Measurements from ENCODE around the gene XRCC1. TPM values are rescaled to one million over a fixed set of nuclear protein-coding genes. Genes with fewer than 3 reads are reported as not detected.

The XRCC1 gene
- polyA plus RNA-seq, 1 of the 3 experiments (the other 2 are of a cell fraction) = 30.3 TPM

DNA sequence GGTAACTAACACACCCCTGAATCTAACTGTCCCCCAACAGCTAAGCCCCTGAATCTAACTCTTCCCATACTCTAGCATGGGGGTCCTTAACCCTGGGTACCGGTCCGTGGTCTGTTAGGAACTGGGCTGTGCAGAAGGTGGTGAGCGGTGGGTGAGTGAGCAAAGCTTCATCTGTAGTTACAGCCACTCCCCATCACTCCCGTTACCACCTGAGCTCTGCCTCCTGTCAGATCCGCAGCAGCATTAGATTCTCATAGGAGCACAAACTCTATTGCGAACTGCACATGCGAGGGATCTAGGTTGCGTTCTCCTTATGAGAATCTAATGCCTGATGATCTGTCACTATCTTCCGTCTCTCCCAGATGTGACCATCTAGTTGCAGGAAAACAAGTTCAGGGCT lies 64.6 kb downstream of the XRCC1 start:
- CTCF ChIA-PET = interaction anchor here (0.6 to 2.6 kb wide), 3 partner anchors 9 to 78 kb away, joined by 3 to 22 read pairs (median 3); no protein-coding TSS in a partner anchor
- no peak for DNase-seq
- H3K9me2 ChIP-seq = no peaks in the 10 kb centered on the region
- H3K4me2 ChIP-seq = no peak overlapping the region
- H3K36me3 ChIP-seq (replicated peaks in 1 of 2; ENCODE audit: control insufficient read depth in 1 of 2, insufficient read depth in 2 of 2, low read length in 1 of 2) = peaks cover 10 to 11% of the 10 kb centered on the region in 2 experiments
- 97% methylated on average over 9 of the region's 9 CpGs for WGBS (ENCODE audit: low lambda C conversion rate)
- H2AFZ ChIP-seq (ENCODE audit: low read depth) = no peak overlapping the region
- no peaks in the 10 kb centered on the region for H3K27me3 ChIP-seq (ENCODE audit: insufficient read depth)
- POLR2A ChIA-PET = interaction anchor here (0.5 to 0.7 kb wide), 2 partner anchors 67 to 71 kb away, joined by 3 read pairs; no protein-coding TSS in a partner anchor
- H3F3A ChIP-seq (replicated peaks; ENCODE audit: insufficient read depth) = peaks cover 9% of the 10 kb centered on the region
- no peaks in the 10 kb centered on the region for H3K79me2 ChIP-seq (ENCODE audit: insufficient read depth)
- no peak overlapping the region for H3K27ac ChIP-seq (ENCODE audit: low read depth in 2 of 2, low read length in 1 of 2)
- no peak overlapping the region for H3K9ac ChIP-seq
- no peaks in the 10 kb centered on the region for H4K20me1 ChIP-seq (ENCODE audit: insufficient read depth)
- TF ChIP-seq RXRA (IDR thresholded peaks at IDR 0.05; ENCODE audit: borderline replicate concordance, low read depth) (no peak), MEF2A (IDR thresholded peaks at IDR 0.05; ENCODE audit: borderline replicate concordance, low read depth) (no peak), FOSL2 (IDR thresholded peaks at IDR 0.05; ENCODE audit: borderline replicate concordance, low read depth) (no peak), SIN3A (IDR thresholded peaks at IDR 0.05; ENCODE audit: borderline replicate concordance, low read depth, low read length) (no peak), JUND (IDR thresholded peaks at IDR 0.05) (no peak)
- no peak overlapping the region for H3K4me3 ChIP-seq (ENCODE audit: low read depth in 2 of 2, low read length in 1 of 2)
- H3K9me3 ChIP-seq = no peaks in the 10 kb centered on the region
- no peaks in the 10 kb centered on the region for H3K4me1 ChIP-seq (ENCODE audit: control insufficient read depth in 1 of 2, insufficient read depth in 2 of 2, low read depth in 1 of 2, low read length in 1 of 2)

DNA sequence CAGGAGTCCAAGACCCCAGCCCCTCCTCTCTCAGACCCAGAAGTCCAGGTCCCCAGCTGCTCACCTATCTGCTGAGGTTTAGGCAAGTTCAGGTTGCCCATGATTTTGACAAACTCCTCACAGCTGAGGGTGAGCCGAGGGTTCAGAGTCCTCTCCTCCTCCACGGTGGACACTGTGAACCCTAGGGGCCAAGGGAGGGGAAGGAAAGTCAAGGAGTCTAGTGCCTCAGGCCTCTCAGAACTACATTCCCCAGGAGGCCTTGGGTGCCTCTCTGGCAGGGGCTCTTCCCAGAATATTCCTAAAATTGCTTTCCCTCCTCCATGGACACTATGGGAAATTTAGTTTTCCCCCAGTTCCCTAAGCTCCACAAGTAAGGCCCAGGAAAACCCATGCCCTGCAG lies 67.4 kb downstream of the XRCC1 start:
- H2AFZ ChIP-seq (ENCODE audit: low read depth) = no peak overlapping the region
- TF ChIP-seq EP300 (IDR thresholded peaks at IDR 0.05; ENCODE audit: borderline replicate concordance in 1 of 2, low read depth in 1 of 2, low read length in 1 of 2) (no peak), POLR2AphosphoS5 (IDR thresholded peaks at IDR 0.05; ENCODE audit: low read depth, low read length) (no peak), GATA2 (CRISPR knock-in tag; IDR thresholded peaks at IDR 0.05) (no peak), RFX5 (IDR thresholded peaks at IDR 0.05; ENCODE audit: low read length) (no peak), JUND (IDR thresholded peaks at IDR 0.05) (no peak), NRF1 (IDR thresholded peaks at IDR 0.05; ENCODE audit: low read depth, low read length) (no peak), RXRA (IDR thresholded peaks at IDR 0.05; ENCODE audit: borderline replicate concordance, low read depth) (no peak), FOSL2 (IDR thresholded peaks at IDR 0.05; ENCODE audit: borderline replicate concordance, low read depth) (no peak), TCF12 (IDR thresholded peaks at IDR 0.05) (no peak), RAD21 (IDR thresholded peaks at IDR 0.05; ENCODE audit: low read length) (no peak), TEAD4 (IDR thresholded peaks at IDR 0.05; ENCODE audit: borderline replicate concordance, insufficient read depth) (no peak), ELF1 (IDR thresholded peaks at IDR 0.05) (no peak), SIN3A (IDR thresholded peaks at IDR 0.05; ENCODE audit: borderline replicate concordance, low read depth, low read length) (no peak), GABPA (IDR thresholded peaks at IDR 0.05; ENCODE audit: low read depth) (no peak), TAF1 (IDR thresholded peaks at IDR 0.05; ENCODE audit: borderline replicate concordance, low read depth, low read length) (no peak)
- TF ChIP-seq, protein P1, sequence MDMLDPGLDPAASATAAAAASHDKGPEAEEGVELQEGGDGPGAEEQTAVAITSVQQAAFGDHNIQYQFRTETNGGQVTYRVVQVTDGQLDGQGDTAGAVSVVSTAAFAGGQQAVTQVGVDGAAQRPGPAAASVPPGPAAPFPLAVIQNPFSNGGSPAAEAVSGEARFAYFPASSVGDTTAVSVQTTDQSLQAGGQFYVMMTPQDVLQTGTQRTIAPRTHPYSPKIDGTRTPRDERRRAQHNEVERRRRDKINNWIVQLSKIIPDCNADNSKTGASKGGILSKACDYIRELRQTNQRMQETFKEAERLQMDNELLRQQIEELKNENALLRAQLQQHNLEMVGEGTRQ (IDR thresholded peaks at IDR 0.05; ENCODE audit: borderline replicate concordance, low read depth, low read length) = no peak
- TF ChIP-seq, protein P2, sequence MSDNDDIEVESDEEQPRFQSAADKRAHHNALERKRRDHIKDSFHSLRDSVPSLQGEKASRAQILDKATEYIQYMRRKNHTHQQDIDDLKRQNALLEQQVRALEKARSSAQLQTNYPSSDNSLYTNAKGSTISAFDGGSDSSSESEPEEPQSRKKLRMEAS (IDR thresholded peaks at IDR 0.05; ENCODE audit: low read depth) = no peak
- TF ChIP-seq, protein P3, sequence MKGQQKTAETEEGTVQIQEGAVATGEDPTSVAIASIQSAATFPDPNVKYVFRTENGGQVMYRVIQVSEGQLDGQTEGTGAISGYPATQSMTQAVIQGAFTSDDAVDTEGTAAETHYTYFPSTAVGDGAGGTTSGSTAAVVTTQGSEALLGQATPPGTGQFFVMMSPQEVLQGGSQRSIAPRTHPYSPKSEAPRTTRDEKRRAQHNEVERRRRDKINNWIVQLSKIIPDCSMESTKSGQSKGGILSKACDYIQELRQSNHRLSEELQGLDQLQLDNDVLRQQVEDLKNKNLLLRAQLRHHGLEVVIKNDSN (IDR thresholded peaks at IDR 0.05; ENCODE audit: borderline replicate concordance, low read depth) = no peak
- TF ChIP-seq, protein P4, sequence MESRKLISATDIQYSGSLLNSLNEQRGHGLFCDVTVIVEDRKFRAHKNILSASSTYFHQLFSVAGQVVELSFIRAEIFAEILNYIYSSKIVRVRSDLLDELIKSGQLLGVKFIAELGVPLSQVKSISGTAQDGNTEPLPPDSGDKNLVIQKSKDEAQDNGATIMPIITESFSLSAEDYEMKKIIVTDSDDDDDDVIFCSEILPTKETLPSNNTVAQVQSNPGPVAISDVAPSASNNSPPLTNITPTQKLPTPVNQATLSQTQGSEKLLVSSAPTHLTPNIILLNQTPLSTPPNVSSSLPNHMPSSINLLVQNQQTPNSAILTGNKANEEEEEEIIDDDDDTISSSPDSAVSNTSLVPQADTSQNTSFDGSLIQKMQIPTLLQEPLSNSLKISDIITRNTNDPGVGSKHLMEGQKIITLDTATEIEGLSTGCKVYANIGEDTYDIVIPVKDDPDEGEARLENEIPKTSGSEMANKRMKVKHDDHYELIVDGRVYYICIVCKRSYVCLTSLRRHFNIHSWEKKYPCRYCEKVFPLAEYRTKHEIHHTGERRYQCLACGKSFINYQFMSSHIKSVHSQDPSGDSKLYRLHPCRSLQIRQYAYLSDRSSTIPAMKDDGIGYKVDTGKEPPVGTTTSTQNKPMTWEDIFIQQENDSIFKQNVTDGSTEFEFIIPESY (IDR thresholded peaks at IDR 0.05; ENCODE audit: borderline replicate concordance, low read depth) = no peak
- TF ChIP-seq, protein P5, sequence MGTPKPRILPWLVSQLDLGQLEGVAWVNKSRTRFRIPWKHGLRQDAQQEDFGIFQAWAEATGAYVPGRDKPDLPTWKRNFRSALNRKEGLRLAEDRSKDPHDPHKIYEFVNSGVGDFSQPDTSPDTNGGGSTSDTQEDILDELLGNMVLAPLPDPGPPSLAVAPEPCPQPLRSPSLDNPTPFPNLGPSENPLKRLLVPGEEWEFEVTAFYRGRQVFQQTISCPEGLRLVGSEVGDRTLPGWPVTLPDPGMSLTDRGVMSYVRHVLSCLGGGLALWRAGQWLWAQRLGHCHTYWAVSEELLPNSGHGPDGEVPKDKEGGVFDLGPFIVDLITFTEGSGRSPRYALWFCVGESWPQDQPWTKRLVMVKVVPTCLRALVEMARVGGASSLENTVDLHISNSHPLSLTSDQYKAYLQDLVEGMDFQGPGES (IDR thresholded peaks at IDR 0.05; ENCODE audit: low read depth, low read length) = no peak
- H3K36me3 ChIP-seq (replicated peaks in 1 of 2; ENCODE audit: control insufficient read depth in 1 of 2, insufficient read depth in 2 of 2, low read length in 1 of 2) = peaks cover 10 to 11% of the 10 kb centered on the region in 2 experiments
- no peaks in the 10 kb centered on the region for H3K79me2 ChIP-seq (ENCODE audit: insufficient read depth)
- peaks cover 14% of the 10 kb centered on the region for H3F3A ChIP-seq (replicated peaks; ENCODE audit: insufficient read depth)
- H4K20me1 ChIP-seq (ENCODE audit: insufficient read depth) = no peaks in the 10 kb centered on the region
- no peaks in the 10 kb centered on the region for H3K9me3 ChIP-seq
- H3K4me2 ChIP-seq = no peak overlapping the region
- no peaks in the 10 kb centered on the region for H3K9me2 ChIP-seq
- no peak for DNase-seq
- H3K4me1 ChIP-seq (ENCODE audit: control insufficient read depth in 1 of 2, insufficient read depth in 2 of 2, low read depth in 1 of 2, low read length in 1 of 2) = peaks cover 3 to 4% of the 10 kb centered on the region in 2 experiments; a peak in 1 of 4 replicates
- ChIA-PET CTCF (interaction anchor here (1.2 to 2.7 kb wide), 2 partner anchors 17 to 61 kb away, joined by 3 to 11 read pairs; no protein-coding TSS in a partner anchor), POLR2A (no interaction called here)
- H3K4me3 ChIP-seq (ENCODE audit: low read depth in 2 of 2, low read length in 1 of 2) = no peak overlapping the region
- no peaks in the 10 kb centered on the region for H3K27me3 ChIP-seq (ENCODE audit: insufficient read depth)
- no peak overlapping the region for H3K27ac ChIP-seq (ENCODE audit: low read depth in 2 of 2, low read length in 1 of 2)
- no peak overlapping the region for H3K9ac ChIP-seq
- WGBS (ENCODE audit: low lambda C conversion rate) = 81% methylated on average over 2 of the region's 2 CpGs

All from SK-N-SH (cell line).